Caki2 (cell line): ENCODE data around the gene IVD. TPM values are rescaled to one million over a fixed set of nuclear protein-coding genes. Genes with fewer than 3 reads are reported as not detected.
A peak's percentile ranks its signal among the peaks of the same experiment; 100 is the strongest.

Experiments
- DNase-seq: peaks from one replicate; pipeline ENCODE4 v3.0.0-alpha.2; 2015; ENCODE audit warnings: low read depth
- in situ Hi-C: cut with HindIII; loops from 2 replicates; pipeline ENCODE4 v1.10.0; 2016; ENCODE audit warnings: low sequenced_read_pairs, low pct_unique_long_range_greater_than_20kb, mixed read lengths
- total RNA-seq: library from RNA; depleted of rRNA; stranded (reverse); fragments of >200 nt; shearing (Covaris generic); gene quantifications from 2 replicates; pipeline ENCODE4 v1.2.3, GENCODE V29; 2014; ENCODE audit warnings: low replicate concordance

Gene IVD
- total RNA-seq, 1 experiment from 2014 or later = 79.9 TPM

DNA sequence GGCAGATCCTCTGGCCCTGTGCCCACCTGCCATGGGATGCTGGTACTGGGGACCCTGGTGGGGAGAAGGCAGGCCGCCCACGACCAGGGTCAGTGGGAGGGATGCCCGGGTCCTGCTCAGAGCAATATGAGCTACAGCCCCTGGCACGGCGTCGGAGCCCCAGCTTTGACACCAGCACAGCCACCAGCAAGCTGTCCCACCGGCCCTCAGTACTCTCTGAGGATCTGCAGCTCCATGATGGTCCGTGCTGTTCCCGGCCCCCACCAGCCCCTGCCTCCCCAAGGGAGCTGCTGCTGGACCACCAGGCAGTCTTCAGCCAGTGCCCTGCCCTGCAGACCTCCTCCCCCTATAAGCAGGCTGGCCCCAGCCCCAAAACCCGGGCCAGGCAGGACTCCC is 36.1 kb upstream of the IVD start:
- DNase-seq = no peak
- in situ Hi-C loops = no loop called here

DNA sequence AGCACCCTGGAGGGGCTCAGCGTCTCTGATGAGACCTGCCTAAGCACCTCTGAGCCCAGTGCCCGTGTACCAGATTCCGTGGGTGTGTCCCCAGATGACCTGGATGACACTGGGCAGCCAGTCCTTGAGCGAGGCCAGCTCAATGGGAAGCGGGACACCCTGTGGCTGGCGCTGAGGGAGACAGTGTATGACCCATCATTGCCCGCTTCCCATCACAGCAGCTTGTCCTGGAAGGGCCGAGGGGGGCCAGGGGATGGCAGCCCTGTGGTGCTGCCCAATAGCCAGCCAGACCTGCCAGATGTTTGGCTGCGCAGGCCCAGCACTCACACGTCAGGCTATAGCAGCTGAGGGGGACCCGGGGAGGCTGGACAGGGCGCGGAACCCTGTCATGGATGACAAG is 35.6 kb upstream of the IVD start:
- in situ Hi-C loops = no loop called here
- DNase-seq = no peak

DNA sequence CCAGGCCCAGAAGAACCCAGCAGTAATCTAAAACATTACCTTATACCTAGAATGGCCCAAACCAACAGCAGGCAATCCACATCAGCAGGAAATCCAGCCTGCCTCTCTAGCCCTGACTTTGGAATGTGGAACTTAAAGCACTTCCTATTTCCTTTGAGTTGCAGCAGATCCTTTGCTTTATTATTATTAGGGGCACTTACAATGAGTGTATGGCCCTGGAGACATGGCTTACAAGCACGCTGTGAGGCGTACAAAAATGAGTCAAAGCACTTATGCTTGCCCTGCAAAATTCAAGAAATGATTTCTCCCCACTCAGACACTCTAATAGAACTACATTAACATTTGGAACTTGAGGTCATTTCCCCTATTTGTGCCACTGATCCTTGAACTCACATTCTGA is 32.6 kb upstream of the IVD start:
- in situ Hi-C loops = no loop called here
- no peak for DNase-seq

DNA sequence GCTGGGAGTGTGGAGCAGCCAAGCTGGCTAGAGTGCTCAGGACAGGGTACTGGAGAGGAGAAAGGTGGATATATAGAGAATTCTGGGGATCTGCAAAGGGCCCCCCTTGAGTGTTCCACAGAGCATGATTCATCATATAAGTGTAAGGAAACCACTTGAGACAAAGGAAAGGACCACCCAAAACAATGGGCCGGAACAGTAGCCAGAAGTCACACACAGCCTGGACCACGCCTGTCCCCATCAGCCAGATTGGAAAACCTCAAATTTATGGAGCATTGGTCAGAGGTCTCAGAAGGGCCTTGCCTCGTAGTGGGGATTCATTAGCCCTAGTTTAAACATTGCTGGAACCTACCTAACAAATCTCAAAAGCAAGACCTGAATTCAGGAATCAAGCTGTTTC is 28.0 kb upstream of the IVD start:
- DNase-seq = no peak
- in situ Hi-C loops = no loop called here

DNA sequence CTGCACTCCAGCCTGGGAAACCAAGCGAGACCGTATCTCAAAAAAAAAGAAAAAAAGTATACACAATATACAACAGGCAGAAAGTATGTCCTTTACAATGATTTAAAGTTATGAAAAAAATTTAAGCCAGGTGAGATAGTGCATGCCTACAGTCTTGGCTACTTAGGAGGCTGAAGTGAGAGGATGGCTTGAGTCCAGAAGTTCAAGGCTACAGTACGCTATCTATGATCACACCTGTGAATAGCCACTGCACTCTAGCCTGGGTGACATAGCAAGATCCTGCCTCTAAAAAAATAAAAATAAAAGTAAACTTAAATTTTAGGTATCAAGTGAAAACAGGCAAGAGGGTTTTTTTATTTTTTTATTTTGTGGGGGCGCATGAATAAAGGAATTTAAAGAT is 26.2 kb upstream of the IVD start:
- in situ Hi-C loops = no loop called here
- DNase-seq = no peak

DNA sequence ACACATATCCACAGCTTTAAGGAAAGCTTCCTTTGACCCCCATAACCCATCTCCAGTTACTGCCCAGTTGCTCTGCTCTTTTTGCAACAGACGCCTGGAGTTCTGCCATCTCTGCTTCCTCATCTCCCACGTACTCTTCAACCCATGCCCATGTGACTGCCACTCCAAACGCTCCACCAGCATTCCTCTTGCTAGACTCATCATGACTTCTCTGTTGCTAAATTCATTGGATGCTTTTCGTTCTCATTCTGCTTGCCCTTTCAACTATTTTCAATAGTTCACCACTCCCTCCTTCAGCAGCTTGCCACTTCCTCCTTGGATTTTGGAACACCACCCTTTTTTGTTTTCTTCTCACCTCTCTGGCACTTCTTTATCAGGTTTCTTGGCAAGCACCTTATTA is 25.7 kb upstream of the IVD start:
- peak; percentile 38 for DNase-seq
- in situ Hi-C loops = no loop called here

DNA sequence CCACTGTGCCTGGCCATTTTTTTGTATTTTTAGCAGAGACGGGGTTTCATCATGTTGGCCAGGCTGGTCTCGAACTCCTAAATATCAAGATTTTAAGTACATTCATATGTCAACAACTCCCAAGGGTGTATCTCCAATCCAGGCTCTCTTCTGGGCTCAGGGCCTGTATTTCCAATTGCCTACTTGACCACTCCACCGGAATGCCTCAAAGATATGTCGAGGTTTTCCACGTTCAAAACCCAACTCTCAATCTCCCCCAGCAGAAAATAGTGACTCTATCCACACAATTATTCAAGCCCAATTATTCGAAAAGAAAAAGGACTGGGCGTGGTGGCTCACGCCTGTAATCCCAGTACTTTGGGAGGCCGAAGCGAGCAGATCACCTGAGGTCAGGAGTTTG is 25.0 kb upstream of the IVD start:
- no peak for DNase-seq
- in situ Hi-C loops = no loop called here

DNA sequence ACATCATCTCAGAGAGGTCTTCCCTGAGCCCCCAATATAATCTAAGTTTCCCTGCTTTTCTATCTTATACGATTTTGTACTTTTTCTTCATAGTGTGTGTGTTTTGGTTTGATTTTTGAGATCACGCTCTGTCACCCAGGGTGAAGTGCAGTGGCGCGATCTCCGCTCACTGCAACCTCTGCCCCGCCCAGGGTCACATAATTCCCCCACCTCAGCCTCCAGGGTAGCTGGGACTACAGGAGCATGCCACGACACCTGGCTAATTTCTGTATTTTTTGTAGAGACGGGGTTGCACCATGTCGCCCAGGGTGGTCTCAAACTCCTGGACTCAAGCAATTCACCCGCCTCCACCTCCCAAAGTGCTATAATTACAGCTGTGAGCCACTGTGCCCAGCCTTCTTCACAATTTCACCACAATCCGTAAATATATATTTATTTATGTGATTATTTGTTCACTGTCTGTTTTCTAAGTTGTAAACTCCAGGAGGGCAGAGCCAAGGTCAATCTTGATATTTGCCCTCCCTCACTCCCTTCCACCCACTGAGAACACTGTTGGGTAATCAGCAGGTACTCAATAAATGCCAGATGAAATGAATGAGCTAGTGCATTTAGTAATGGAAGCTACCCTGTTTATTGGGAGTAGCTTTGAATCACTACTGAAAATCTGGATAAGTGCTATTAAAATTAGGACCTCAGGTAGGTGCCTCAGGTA is 23.6 kb upstream of the IVD start:
- DNase-seq = no peak
- in situ Hi-C loops = no loop called here

DNA sequence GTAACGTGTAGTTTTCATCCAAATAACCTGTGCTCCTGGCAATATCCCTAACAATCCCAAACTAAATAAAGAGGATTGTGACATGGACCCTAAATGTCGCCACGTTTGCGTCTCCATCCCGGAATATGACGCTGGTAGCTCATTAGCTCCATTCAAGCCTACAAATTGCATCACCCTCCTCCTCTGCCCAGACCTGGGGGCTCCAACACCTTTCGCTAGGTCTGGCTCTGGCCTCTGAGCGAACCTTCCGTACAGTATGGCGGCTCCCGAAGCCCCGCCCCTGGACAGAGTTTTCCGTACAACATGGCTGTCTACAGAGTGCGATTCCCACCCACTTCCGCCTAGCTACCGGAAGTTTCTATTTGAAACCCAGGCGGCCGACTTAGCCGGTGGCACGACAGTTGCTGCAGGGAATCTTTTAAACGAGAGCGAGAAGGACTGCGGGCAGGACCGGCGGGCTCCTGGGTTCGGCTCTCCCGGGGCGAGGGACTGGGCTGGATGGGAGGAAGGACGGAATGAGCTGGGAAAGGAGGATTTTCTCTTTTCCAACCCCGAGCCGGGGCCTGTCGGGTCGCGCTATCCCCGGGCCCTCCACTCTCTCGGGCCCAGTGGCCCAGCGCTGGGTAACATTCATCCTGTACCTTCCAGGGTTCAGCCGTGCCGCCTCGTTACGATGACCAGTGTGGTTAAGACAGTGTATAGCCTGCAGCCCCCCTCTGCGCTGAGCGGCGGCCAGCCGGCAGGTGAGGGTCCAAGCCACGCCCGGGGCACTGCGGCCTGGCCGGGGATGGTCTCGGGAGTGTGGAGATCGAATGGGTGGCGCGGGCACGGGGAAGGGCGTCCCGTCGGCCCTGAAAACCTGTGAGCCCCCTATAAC is 22.8 kb upstream of the IVD start, which contains the start of gene KNSTRN:
Gene KNSTRN, plus strand, starts transcription at position 142 of the 877 bp plus-strand sequence. Its CDS starts 115 bp downstream, at position 257.
- in situ Hi-C loops = no loop called here

DNA sequence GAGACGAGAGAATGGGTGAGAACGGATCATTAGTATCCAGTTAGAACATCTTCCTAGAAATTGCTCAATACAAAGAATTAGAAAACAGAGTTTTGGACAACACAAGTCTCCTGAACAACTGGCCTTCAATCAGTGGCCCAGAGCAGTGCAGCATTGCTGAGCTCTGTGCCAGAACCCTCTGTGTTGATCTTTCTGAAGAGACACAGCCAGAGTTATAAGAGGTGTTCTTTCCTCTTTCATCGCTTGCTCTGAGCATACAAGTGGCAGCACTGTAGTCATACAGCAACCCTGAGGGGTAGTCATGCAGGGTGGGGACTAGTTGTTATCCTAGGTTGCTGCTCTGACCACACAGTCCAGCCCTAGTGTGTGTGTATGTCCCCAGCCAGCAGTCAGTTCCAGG is 19.1 kb upstream of the IVD start:
- in situ Hi-C loops = no loop called here
- DNase-seq = no peak

More for the DNA sequence above, 22.8 kb upstream of the IVD start, which contains the start of gene KNSTRN:
- DNase-seq = peak; percentile 72

DNA sequence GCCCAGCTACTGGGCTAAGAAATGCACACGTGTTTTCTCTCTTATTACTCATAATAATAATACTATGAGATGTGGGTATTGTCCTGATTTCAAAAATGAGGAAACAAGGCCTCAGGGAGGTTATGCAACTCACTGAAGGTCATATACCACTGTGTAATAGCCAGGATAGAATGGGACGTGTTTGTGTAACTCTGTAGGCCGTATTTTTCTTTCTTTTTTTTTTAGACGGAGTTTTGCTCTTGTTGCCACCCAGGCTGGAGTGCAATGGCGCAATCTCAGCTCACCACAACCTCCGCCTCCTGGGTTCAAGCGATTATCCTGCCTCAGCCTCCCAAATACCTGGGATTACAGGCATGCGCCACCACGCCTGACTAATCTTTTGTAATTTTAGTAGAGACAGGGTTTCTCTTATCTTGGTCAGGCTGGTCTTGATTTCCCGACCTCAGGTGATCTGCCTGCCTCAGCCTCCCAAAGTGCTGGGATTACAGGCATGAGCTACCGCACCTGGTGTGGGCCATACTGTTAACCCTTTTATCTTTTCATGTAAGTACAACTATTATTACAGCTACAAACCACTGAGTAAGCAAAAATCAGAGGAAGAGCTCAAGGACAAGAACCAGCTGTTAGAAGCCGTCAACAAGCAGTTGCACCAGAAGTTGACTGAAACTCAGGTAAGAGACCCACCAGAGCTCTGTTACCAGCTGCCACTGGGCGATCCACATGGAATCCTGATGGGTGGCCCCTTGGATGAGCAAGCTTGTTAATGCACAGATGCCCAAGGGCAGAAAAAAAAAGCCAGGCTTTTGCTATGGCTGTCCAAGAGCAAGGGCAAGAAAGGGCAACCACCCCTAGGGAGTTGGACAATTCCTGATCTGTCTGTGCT is 16.4 kb upstream of the IVD start:
- no peak for DNase-seq
- in situ Hi-C loops = no loop called here

DNA sequence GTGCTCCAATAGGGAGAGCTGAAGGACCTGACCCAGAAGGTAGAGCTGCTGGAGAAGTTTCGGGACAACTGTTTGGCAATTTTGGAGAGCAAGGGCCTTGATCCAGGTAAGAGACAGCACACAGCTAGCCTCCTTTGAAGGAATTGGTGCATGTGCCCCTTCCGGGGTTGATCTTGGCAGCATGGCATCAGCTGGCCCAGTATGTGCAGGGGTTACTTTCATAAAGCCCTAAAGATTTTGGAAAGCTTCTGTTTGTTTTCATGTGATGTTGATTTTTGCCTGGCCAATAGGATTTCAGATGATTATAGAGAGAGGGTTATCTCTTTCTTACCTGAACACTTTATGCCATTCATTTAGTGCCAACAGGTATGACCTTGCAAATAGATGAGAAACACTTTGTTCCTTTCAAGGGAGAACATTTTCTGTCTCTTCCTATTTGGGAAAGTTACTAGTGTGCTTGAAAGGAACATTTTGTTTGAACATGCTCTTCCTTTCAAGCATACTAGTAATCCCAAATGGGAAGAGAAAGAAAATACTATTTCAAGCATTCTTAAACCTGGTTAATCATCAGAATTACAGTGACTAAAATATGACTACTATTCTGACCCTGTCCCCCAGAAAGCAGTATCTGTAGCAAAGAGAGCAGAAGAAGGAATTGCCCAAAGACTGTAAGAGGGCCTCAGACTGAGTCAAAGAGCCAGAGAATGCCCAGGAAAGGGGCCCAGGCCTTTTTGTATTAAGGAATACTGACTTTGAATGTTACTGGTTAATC is 15.6 kb upstream of the IVD start:
- in situ Hi-C loops = no loop called here

DNA sequence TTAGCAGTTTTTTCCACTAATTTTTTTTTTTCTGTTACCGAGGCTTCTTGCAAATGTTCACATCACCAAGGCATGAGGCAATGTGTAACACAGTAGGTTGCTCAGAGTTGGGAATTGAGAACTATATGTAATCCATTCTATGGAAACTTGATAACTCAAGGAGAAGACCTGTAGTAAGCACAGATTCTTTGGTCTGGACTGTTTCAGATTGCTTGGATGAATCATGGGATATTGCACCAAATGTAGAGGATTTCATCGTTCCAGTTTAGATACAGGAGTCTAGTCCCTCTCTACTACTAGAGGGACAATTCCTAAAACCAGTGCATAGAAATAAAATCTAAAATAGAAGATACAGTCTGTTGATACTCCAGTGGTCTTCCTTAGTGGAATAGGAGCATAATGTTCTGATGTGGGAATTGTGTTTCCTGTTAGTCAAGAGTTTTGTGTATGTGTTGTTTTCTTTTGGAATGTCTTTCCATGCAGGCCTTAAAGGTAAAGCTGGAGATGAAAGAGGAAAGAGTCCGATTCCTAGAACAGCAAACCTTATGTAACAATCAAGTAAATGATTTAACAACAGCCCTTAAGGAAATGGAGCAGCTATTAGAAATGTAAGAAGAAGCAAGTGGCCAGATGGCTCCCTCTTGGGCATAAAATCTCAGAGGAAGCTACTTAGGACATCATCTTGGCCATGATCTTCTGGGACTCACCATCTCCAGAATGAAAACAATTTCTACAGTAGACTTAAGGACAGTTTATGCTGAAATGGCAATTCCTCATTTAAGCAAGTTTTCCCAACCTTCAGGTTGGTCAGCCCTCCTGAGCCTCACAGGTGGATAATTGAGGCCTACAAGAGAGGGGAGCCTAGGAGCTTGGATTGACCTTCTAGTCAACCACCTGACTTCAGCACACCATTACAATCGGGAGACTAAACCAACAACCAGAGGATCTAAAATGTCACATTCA is 12.3 kb upstream of the IVD start:
- DNase-seq = no peak
- in situ Hi-C loops = no loop called here

More for the DNA sequence above, 15.6 kb upstream of the IVD start:
- no peak for DNase-seq

DNA sequence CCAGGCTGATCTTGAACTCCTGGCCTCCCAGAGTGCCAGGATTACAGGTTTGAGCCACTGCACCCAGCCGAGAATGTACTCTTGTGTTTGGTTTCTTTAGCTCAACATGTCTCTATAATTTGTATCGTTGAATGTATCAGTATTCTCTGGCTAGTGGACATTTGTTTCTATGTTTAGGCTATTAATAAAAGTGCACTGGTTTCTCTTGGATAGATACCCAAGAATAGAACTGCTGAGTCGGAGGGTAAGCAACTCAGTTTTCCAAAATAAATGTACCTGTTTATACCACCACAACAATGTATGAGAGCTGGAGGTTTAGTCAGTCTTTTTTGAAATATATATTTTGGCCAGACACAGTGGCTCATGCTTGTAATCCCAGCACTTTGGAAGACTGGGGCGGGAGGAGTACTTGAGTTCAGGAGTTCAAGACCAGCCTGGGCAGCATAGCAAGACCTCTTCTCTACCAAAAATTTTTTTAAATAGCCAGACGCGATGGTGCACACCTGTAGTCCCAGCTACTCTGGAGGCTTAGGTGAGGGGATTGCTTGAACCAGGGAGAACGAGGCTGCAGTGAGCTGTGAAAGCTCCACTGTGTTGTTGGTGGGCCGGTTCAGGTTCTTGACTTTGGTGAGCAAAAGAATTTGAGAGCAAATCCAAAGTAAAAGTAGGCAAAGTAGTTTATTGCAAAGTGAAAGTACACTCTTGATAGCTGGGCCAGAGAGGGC is 7.7 kb upstream of the IVD start:
- in situ Hi-C loops = no loop called here
- DNase-seq = no peak

DNA sequence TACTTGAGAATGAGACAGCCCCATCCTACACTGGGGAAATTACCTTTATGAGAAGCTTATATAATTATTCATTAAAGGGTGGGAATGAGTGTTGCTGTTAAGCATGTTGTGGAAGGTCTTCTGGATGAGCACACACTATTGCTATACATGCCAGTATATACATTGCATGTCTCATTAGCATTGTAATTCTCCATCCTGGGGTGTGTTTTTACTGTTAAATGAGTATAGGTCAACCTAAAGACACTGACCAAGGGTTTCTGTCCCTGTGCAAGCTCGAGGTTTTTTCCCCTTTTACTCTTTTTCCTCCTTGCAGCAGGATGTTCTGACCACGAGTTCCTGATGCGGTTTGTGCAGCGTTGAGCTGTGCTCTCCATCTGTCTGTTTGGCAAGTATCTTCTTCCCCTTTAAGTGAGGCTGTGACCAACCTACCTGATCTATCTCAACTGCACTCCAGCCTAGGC is 7.2 kb upstream of the IVD start:
- in situ Hi-C loops = no loop called here
- no peak for DNase-seq

DNA sequence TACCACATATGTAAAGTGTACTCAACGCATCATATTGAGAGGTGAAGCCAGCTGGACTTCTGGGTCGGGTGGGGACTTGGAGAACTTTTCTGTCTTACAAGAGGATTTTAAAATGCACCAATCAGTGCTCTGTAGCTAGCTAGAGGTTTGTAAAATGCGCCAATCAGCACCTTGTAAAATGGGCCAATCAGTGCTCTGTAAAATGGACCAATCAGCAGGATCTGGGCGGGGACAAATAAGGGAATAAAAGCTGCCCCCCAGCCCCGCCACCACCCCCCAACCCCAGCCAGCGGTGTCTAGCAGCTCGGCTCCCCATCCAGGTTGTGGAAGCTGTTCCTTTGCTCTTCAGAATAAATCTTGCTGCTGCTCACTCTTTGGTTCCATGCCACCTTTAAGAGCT is 6.2 kb upstream of the IVD start:
- in situ Hi-C loops = no loop called here
- DNase-seq = no peak
